ENCODE data around the gene ESRRB.

The ESRRB gene

DNA sequence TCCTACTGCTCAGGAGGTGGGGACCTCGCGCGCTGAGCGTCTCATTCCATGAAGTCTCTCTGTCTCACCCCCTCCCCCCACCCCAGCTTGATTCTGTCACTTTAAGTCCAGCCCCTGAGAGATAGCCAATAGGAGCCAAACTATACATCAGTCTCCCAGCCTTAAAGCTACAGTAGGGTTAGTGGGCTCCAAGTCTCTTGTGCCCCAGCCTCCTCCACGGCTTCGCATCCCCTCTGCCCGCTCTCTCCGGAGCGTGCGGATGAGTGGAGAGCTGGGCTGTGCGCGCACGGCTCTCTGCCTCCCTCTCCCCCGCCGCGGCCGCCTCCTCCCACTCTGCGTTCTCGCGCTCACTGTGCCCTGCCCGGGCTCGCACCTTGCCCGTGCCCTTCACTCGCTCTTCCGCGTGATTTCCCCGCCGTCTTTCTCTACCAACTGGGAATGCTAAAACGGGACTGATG is at the start of gene ESRRB:
ESRRB (plus strand) TSS at position 191 of the 458 bp plus-strand sequence; CDS start at position 456, 265 bp downstream.
- no peak for DNase-seq

DNA sequence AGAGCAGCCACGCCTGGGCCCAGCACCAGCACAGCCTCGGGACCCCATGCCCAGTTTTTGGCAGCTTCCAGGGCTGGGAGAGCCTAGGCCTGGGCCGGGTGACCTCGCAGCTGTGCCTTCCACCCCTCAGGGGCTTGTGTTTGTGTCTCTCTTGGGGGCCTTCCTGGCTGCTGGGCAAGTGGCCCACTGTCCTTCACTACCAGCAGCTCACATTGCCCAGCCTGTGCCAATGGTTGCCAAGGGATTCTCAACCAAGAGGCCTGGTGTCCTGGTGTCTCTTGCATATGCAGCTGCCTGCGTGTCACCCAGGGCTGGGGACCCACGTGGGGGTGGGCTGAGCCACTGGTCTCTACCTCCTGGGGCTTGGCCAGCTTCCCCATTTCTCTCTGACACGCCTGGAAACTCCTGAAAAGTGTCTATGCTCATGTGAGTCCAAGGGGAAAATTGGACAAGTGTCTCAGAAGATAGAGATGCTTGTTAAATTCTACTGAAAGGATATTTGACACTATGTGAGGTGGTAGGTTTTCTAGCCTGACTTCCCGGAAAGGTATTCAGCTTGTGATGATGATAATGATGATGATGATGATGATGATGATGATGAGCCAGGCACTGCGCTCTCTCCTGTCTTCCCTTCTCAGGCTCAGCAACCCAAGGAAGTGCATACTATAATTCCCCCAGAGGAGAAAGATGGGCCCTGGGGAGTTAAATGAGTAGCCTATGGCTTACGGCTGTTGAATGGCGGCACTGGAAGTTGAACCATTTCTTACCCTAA is 48.8 kb upstream of the ESRRB start:
- peak; percentile 42 for DNase-seq

DNA sequence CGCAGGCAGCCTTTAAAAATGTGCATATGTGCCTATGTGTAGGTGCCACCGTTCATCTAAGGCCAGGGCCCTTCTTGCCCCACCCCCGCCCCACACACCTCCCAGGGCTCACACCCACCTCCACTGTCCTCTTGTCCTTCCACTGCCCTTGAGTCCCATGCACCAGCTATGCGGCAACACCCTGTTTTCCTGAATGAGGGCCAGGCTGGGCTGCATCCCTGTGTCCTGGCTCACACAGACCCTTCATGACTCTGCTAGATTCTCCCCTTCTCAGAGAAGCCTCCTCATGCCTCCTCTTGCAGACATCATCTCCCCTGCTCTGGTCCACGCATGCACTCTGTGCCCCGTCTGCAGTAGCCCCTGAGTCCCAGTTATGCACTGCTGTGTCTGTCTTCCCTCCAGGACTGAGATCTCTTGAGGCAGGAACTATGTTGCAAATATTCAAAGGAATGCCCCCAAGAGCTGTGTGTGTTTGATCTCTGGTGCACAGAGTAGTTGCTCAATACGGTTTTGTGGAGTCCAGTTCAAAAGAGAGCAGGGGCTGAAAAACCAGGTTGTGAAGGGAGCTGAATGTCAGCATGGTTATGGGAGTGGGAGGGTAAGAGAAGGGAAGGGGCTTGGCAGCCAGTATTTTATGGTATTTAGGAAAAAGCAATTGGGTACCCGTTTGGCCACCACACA is 47.3 kb upstream of the ESRRB start:
- DNase-seq, result no peak

DNA sequence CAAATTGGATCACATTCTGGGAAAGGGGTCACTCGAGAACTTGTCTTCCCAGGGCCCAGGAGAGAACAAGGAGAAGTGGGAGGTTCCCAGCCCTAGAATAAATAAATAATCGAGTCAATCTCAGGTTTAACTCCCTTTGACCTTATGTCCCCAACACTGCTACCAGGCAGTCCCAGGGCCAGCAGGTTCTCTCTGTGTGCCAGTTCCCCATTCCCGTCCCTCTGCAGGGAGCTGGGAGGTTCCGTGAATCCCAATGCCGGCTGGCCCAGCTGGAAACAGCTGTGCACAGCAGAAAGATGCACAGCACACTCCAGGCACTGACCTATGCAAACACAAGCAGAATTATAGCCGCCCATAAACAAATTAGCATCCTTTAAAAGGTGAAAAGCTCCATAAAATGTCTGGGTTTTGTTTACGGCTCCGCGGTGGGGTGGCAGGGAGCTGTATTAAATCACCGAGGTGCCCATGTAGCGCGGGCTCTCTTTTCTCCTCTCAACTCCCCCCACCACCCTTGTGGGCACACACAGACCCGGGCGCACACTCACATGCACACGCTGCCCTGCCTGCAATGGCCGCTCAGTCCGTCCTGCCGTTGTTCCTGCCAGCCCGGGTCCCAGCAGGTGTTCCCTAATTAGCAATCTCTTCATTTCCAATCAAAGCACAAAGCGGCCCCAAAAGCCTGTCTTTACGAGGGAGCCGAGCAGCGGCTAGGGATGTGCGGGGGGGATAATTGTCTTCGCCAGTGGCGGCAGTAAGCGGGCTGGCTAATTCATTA is 46.6 kb upstream of the ESRRB start:
- DNase-seq, result peak; percentile 18

DNA sequence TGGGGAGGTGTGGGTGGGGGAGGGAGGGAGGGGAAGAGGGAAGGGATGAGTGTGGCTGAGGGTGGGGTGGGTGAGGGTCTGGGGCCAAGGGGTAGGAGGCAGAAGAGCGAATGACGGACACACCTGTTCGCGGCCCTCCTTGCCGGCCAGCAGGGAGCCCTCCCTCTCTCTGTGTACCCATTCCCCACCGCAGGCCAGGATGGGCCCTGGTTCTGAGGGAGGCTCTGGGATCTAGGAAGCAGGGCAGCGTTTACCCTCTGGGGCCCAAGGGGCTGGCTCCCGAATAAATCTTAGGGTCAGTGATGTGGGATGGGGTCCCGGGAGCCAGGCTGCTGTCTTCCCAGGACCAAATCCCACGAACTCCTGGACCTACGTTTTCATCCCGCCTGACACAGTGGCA is 46.0 kb upstream of the ESRRB start:
- DNase-seq, result no peak

DNA sequence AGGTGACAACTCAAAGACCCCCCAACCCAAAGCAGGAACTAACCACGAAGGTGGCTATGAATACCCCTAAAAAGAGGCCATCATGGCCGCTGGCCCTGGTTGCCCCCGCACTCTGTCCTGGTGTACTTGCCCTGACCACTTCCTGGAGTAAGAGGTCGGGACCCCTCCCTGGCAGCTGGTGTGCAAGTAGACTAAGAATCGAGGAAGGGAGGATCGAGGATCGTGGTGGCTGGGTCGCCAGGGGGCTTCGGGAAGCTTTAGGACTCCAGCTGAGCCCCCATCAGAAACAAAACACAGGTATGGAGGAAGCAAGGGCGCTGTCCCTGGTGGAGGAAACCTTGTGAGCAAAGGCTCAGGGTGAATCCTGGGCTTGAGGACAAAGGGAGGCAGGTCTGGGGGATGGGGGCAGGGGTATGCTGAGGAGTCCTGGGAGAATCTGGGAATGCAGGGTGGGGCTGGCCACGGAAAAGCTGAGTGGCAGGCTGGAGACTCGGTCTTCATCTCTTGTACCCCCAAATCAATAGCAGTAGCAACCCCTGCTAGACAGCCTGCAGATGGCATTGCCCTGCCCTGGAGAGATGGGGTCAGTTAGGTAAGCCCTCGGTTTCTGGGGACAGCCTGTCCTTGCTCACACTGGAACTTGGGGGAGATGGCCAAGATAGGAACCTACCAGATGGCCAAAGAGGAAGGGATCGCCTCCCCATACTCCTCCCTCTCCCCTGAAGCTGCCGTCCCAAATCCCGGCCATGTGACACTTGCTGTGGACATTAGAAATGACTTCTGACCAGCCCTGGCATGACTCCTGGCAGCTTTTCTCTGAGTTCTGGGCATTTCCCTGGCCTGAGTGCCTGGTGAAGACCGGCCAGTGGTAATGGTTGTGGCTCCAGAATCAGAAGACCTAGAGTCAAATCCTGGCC is 45.3 kb upstream of the ESRRB start:
- DNase-seq, result no peak

DNA sequence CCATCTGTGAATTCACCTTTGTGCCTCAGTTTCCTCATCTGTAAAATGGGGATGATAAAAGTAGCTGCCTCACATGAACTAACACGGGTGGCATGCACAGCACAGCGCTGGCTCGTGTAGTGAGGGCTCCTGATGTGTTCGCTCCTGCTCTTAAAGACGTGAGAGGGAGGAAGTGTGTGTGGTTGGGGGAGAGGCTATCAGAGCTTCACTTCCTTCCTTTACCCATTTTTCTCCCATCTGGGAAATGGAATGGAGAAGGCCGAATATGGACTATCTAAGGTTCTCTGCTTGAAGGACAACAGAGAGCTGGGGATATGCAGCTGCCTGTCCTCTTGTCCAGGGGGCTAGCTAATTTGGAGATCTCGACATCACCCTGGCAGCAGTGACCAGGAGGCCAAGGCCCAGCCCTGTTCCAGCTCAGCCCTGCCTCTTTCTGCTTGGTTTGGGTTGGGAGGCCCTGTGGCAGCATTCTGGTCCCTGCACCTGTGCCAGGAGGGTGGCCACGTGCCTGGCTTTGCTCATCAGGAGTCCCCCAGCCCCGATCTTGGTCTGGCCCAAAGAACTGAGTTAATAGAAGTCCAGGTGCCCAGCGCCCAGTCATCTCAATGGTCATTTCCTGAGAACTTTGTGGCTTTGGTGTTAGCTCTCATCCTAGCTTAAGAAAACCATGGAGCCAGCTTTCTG is 44.5 kb upstream of the ESRRB start:
- no peak for DNase-seq

DNA sequence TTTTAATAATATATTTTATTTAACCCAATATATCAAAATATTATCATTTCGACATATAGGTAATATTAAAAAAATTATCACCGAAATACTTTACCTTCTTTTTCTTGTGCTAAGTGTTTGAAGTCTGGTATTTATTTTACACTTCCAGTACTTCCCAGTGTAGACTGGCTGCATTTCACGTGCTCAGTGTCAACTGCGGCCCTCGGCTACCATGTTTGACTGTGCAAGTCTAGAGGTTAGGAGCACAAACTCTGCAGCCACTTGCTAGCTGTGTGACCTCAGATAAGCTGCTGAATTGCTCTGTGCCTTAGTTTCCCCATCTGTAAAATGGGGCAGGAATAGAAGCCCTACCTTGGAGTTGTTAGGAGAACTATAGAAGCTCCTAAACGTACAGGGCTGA is 42.3 kb upstream of the ESRRB start:
- DNase-seq, result no peak

DNA sequence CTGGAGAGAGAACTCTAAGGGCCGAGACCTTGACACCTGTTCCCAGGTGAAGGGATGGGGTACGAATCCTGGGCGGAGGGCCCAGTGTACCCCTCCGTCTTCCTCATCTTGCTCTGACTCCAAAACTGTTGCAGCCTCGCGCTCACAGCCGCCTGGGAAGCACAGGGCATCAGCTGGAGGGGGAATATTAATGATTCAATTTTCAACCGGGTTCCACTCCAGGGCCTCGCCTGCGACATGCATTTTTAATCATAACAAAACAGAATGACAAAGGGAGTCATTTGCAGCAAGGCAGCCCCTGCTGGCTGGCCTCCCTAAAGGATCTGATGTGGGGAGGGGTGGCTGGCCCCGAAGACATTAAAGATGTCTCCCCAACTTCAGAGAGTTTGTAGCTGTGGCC is 41.6 kb upstream of the ESRRB start:
- no peak for DNase-seq

DNA sequence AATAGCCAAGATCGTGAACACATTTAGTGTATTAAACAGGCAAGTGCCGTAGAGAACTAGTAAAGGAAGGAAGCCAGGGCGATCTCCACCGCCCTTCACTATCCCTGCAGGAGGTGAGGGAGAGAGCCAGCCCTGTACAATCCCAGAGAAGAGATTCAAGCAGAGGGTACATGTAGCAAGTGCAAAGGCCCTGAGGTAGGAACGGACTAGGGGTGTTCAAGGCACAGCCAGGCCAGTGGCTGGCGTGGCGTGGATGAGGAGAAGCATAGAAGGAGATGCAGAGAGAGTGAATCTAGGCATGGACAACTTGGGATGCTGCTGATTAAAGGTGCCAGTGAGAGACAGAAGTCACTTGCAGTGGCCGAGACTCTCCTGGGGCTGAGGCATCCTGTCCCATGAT is 39.1 kb upstream of the ESRRB start:
- DNase-seq, result no peak

DNA sequence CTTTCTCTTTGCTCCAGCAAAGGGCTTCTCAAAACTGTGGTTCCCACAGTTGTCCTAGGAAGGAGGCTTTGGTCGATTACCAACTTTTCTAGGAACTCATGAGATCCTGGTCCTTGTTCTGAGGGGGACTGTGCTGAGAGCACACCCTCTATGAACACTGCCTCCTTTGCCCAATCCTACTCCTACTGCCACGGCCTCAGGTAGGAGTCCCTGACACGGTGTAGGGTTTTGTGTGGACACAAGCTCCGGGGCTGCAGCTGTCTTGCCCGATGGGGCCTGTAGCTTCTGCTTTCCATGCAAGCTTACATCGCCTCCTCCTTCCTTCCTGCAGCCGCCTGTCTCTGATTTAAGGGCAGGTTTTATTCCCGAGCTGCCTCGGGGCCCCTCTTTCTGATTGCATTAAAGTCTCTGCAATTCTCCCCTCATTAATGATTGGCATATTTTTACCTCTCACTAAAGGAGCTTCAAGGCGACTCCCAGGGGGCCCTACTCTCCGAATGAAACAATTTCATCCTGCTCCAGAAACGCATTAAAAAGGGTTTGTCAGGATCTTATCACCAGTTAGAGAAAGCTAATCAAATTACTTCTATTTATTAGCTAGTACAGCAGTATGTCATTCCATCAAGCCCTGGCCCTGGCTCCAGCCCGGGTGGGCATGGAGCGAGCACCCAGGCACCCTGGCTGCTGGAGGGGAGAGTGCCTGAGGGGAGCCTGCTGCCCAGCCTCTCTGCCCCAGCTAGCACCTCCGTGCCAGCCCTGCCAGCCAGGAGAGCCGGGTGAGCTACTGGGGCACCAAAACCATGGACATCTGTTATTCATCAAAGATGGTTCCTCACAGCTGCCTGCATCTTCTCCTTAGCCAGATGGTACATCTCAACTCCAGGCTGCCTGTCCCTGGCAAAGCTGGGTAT is 38.0 kb upstream of the ESRRB start:
- DNase-seq, result no peak

DNA sequence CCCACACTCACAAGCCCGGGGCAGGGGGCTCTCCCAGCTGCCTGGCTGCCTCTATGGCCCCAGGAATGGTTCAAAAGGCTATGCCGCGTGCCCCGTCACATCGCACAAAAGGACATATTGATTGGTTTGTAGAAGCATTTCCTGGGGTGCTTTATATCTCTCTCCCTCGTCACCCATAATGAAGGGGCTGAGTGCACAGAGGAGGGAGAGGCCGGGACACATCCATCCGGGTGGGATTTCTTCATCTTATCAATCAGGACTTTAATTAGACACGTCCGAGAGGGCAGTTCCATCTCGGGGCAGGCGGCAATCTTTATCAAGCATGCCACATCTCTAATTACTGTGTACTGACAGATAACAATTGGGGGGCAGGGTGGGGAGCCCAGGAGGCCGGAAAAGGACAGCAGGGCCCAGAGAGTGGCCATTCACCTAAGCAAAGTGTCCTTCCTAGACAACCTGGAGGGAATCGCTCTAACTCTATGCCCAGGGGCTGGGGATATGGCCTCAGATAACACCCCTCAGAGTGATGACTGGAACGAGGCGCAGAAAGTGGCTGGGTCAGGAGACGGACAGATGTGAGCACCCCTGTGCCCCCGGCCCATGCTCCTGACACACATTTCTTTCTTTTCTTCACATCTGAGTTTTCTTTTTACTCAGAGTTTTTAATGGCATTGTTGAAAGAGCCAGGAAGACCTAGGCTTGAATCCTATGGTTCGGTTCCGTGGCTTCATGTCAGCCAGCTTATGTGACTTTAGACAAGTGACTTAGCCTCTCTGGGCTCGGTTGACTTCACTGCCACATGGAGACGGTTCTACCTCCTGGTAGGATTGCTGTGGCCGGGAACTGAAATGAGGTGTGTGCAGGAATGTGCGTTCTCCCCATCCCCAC is 36.0 kb upstream of the ESRRB start:
- no peak for DNase-seq

DNA sequence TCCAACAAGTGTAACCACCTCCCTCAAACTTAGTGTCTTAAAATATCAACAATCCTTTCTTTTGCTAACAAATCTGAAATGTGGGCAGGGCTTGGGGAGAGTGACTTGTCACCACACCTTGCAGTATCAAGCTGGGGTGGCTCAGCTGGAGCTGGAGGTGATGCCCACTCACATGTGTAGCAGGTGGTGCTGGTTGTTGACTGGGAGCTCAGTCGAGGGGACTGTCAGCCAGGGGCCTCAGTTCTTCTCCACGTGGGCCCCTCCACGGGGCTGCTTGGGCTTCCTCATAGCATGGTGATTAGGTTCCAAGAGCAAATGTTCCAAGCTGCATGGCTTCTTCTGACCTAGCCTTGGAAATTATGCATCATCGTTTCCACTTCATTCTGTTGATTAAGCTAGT is 32.6 kb upstream of the ESRRB start:
- DNase-seq, result no peak

DNA sequence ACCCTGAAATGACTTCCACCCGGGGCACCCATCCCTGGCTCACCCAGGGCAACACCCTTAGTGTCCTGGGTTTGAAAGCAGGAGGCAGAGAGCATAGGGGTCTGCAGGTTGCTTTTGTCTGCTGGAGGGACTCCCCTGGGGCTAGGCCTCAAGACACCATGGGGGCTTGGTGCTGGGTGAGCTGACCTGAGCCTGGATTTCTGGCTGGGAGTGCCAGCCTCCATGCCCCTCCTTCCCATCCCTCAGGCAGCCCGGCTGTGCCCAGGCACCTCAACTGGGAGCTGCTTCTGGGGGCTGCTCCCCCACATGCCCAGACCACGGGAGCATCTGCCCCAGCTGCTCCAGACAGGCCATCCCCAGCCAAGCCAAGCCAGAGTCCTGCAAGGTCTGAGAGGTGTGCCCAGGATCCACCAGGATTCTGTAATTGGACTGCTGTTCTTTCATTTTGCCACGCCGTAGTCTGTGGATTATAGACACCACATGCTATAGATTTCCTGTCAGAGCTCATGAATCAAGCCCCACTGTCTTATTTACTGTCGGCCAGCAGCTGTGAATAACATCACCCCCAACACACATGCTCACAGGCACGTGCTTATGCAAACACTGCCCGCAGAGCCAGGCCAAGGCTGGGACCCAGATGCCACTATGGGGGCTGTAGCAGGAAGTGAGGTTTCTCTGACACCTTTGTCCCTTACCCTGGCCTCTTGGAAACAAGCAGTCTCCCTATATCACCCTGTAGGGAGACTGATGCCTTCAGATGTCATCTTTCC is 29.4 kb upstream of the ESRRB start:
- DNase-seq, result no peak

DNA sequence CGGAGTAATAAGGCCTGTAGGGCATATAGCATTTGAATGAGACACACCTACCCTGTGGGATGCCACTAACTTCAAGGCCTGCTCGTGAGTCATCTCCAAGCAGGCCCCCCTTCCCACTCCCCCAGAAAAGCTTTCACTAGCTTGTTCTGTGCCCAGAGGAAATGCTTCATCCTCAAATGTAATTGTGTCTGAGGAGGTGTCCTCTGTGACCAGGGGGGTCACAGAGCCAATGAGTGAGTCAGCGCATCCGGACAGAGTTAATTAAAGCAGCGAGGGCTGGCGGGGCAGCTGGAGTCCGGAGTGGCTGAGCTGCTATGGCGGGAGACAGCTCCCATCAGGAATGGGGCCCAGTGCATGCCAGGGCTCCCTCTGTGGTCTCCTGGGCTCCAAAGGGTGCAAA is 27.0 kb upstream of the ESRRB start:
- no peak for DNase-seq

DNA sequence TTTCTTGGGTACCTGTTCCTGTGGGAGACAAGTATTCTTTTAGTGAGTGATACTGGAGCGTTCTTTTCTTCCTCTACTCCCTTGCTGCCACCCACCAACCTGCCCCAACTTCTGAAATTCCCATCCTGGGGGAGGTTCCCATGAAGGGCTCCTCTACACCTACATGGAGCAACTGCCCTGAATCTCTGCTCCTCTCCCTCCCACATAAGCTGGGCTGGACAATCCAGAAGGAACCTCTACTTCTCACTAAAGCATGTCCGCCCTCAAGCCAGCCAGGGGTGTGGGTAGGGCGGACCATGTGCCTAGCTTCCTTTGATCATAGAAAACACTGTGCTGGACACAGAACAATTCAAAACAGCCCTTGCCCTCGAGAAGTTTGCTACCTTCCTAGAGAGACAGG is 25.9 kb upstream of the ESRRB start:
- DNase-seq, result no peak

DNA sequence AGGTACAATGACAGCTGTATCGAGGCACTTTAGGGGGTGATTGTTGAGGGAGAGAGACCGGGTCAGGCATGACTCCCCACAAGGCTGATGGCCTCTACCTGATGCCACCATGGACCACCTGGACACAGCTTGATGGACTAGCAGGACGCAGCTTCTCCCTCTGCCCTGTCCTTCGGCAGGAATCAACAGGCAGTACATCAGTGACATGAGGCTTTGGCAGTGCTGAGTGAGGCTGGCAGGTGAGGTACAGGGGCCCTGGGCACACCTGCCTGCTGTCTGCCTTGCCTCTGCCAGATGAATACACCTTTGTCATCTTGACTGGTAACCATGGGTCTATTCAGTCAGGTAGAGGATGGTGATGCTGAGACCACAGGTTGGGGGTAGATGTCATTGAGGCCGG is 25.3 kb upstream of the ESRRB start:
- DNase-seq, result no peak

DNA sequence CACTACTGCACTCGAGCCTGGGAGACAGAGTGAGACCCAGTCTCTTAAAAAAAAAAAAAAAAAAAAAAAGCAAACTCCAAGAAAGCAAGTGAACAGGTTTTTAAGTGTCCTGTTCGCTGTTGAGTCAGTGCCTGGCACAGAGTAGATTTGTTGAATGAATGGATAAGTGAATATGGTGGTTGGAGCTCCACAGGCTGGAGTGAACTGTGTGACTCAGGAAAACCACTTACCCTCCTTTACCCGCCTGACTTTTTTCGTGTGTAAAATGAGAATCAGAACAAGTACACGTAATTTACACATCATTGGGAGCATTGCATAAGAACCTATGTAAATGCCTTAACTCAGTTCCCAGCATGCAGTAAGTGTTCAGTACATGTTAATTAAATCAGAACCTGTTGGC is 24.0 kb upstream of the ESRRB start:
- no peak for DNase-seq

DNA sequence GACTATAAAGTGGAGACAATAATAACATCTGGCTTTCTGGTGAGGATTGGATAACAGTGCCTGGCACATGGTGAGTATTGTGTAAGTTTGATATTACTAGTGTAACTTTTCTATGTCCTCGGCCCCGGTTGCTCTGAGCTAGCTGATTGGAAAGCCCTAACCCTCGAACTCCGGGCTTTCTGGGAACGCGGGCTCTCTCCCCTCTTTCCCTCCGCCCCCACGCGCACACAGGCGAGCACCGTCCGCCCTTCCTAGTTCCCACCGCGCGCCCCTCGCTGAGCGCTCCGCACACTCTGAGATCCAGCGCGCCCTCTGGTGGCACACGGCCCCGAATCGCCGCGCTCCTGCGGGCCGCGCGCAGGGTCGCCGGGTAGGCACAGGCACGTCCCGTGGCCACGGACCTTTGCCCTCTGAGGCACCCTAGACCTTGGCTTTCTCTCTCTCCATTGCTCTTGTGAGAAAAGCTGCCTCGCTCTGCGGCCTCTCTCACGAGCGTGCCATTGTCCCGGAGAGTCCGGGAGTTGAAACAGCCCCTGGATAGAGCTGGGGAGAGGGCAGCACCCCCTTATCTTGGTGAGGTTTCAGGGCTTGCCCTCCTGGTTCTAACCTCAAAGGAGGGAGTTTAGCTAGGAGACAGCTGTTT is 23.2 kb upstream of the ESRRB start:
- peak; percentile 66 for DNase-seq
